Mesodermal cell (in vitro differentiated cells): Measurements from ENCODE around the gene KRT13.

Source experiments
- H3K27ac ChIP-seq: 2 replicates; pipeline ENCODE4 v1.7.0; 2013; ENCODE audit warnings: mild to moderate bottlenecking, low read depth, low read length, moderate library complexity; ENCODE audit not compliant: severe bottlenecking
- H3K36me3 ChIP-seq: 2 replicates; pipeline ENCODE4 v1.7.1; 2013; ENCODE audit warnings: mild to moderate bottlenecking, low read length, moderate library complexity; ENCODE audit not compliant: control insufficient read depth, insufficient read depth
- H3K4me1 ChIP-seq: one replicate; pipeline ENCODE4 v1.7.1; 2013; ENCODE audit warnings: mild to moderate bottlenecking, low read length; ENCODE audit not compliant: insufficient read depth, control insufficient read depth, poor library complexity, severe bottlenecking
- H3K4me3 ChIP-seq: 2 replicates; pipeline ENCODE4 v1.7.0; 2013; ENCODE audit warnings: low read length, control low read depth, mild to moderate bottlenecking; ENCODE audit not compliant: insufficient read depth, poor library complexity, severe bottlenecking; ENCODE audit errors: extremely low read depth
- H3K9me3 ChIP-seq: 2 replicates; pipeline ENCODE4 v1.7.1; 2013; ENCODE audit warnings: mild to moderate bottlenecking, low read length, moderate library complexity; ENCODE audit not compliant: control insufficient read depth
- WGBS, 2 experiments: methylation state at CpG; one replicate each; pipeline ENCODE4 v1.1.5; 2013; ENCODE audit warnings: missing lambda C conversion rate in 2 of 2; ENCODE audit not compliant: insufficient coverage in 2 of 2; 5-methylcytosine and 5-hydroxymethylcytosine counted together

KRT13 gene

DNA sequence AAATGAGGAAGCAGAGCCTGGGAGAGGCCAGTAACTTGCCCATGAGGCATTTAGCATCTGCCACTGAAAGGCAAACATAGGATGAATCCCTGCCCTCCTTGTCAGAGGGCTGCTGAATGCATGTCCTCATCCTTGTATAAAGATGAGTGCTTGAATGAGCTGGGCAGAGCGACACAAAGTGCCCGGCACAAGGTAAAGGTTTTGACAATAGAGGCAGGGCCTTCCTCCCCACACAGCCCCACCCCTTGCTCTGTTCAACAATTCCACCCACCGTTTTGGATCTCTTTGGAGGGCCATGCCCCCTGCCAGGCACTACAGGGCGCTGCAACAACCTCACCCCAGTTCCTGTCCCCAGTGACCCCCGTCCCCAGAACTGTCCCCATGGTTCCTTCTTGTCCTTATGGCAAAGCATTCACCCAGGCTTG lies 24.1 kb upstream of the KRT13 start:
- Histone ChIP-seq H3K4me1 (peaks cover 51% of the 10 kb centered on the region), H3K36me3 (peaks cover 26% of the 10 kb centered on the region), H3K4me3 (no peak overlapping the region), H3K9me3 (no peaks in the 10 kb centered on the region), H3K27ac (peak overlapping the region; percentile 97)
- 30 to 33% methylated on average over 1 to 2 of the region's 5 CpGs for WGBS, 2 experiments

- H3K27ac ChIP-seq, result peak overlapping the region; percentile 97
- peaks cover 31% of the 10 kb centered on the region for H3K36me3 ChIP-seq
- WGBS, 2 experiments, result 64 to 65% methylated on average over 10 of the region's 10 CpGs
- peaks cover 54% of the 10 kb centered on the region for H3K4me1 ChIP-seq
- H3K4me3 ChIP-seq, result peak overlapping the region; percentile 5
- no peaks in the 10 kb centered on the region for H3K9me3 ChIP-seq
Observed at GRCh38 chr17:41528959-41529353, 23.5 kb upstream of the KRT13 start.

- H3K4me3 ChIP-seq, result peak overlapping the region; percentile 92
- H3K27ac ChIP-seq, result peak overlapping the region; percentile 97
- H3K4me1 ChIP-seq, result peaks cover 61% of the 10 kb centered on the region
- WGBS, 2 experiments, result 5 to 9% methylated on average over 47 to 54 of the region's 62 CpGs
- no peaks in the 10 kb centered on the region for H3K9me3 ChIP-seq
- H3K36me3 ChIP-seq, result peaks cover 45% of the 10 kb centered on the region
Observed at GRCh38 chr17:41527063-41528023, 21.9 kb upstream of the KRT13 start.

DNA sequence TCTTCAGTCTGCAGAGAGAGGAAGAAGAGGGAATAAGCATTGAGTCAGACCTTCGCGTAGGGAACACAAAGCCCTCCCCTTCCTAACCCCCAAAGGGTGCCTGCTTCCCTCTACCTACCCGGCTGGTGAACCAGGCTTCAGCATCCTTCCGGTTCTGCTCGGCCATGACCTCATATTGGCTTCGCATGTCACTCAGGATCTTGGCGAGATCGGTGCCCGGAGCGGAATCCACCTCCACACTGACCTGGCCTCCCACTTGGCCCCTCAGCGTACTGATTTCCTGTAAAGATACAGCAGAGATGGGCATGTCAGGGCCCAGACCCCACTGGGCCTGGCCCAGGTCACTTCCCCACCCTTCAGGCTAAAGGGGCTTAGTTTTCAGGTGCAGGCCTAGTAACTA lies 18.8 kb upstream of the KRT13 start:
- H3K36me3 ChIP-seq, result peaks cover 45% of the 10 kb centered on the region
- no peak overlapping the region for H3K27ac ChIP-seq
- WGBS, 2 experiments, result 95 to 96% methylated on average over 9 of the region's 11 CpGs
- H3K4me1 ChIP-seq, result peaks cover 60% of the 10 kb centered on the region
- no peak overlapping the region for H3K4me3 ChIP-seq
- H3K9me3 ChIP-seq, result no peaks in the 10 kb centered on the region

GRCh38 chr17:41523787-41524186 lies 18.4 kb upstream of the KRT13 start:
- peaks cover 55% of the 10 kb centered on the region for H3K4me1 ChIP-seq
- 96 to 98% methylated on average over 19 of the region's 19 CpGs for WGBS, 2 experiments
- peaks cover 45% of the 10 kb centered on the region for H3K36me3 ChIP-seq
- no peak overlapping the region for H3K4me3 ChIP-seq
- H3K9me3 ChIP-seq, result no peaks in the 10 kb centered on the region
- H3K27ac ChIP-seq, result peak overlapping the region; percentile 10

- 93% methylated on average over 2 of the region's 4 CpGs; no CpG with 5 or more reads in 1 of the 2 experiments for WGBS, 2 experiments
Observed at GRCh38 chr17:41523225-41523593, 17.8 kb upstream of the KRT13 start.

GRCh38 chr17:41522301-41523224 lies 17.2 kb upstream of the KRT13 start:
- H3K27ac ChIP-seq, result peak overlapping the region; percentile 80
- peaks cover 45% of the 10 kb centered on the region for H3K36me3 ChIP-seq
- no peak overlapping the region for H3K4me3 ChIP-seq
- 90 to 92% methylated on average over 9 to 10 of the region's 12 CpGs for WGBS, 2 experiments
- no peaks in the 10 kb centered on the region for H3K9me3 ChIP-seq
- H3K4me1 ChIP-seq, result peaks cover 51% of the 10 kb centered on the region

More at GRCh38 chr17:41523225-41523593, 17.8 kb upstream of the KRT13 start:
- H3K36me3 ChIP-seq, result peaks cover 45% of the 10 kb centered on the region
- peaks cover 51% of the 10 kb centered on the region for H3K4me1 ChIP-seq
- H3K9me3 ChIP-seq, result no peaks in the 10 kb centered on the region
- no peak overlapping the region for H3K27ac ChIP-seq
- H3K4me3 ChIP-seq, result no peak overlapping the region

- no peaks in the 10 kb centered on the region for H3K9me3 ChIP-seq
- H3K36me3 ChIP-seq, result peaks cover 40% of the 10 kb centered on the region
- H3K4me1 ChIP-seq, result peaks cover 51% of the 10 kb centered on the region
- WGBS, 2 experiments, result 36 to 53% methylated on average over 3 to 6 of the region's 6 CpGs
- peak overlapping the region; percentile 80 for H3K27ac ChIP-seq
- no peak overlapping the region for H3K4me3 ChIP-seq
Observed at GRCh38 chr17:41521574-41522261, 16.3 kb upstream of the KRT13 start.

GRCh38 chr17:41520821-41521521 lies 15.6 kb upstream of the KRT13 start:
- Histone ChIP-seq H3K9me3 (no peaks in the 10 kb centered on the region), H3K27ac (no peak overlapping the region), H3K4me1 (peaks cover 51% of the 10 kb centered on the region), H3K36me3 (peaks cover 33% of the 10 kb centered on the region), H3K4me3 (no peak overlapping the region)
- 83 to 87% methylated on average over 8 of the region's 10 CpGs for WGBS, 2 experiments
